ENCODE data around the gene MAN1A1.
"Not testable (repeated sequence)": the region's sequence is repeated elsewhere in the genome, so short reads cannot be mapped to it uniquely, and the experiment has no call there.

Gene MAN1A1

DNA sequence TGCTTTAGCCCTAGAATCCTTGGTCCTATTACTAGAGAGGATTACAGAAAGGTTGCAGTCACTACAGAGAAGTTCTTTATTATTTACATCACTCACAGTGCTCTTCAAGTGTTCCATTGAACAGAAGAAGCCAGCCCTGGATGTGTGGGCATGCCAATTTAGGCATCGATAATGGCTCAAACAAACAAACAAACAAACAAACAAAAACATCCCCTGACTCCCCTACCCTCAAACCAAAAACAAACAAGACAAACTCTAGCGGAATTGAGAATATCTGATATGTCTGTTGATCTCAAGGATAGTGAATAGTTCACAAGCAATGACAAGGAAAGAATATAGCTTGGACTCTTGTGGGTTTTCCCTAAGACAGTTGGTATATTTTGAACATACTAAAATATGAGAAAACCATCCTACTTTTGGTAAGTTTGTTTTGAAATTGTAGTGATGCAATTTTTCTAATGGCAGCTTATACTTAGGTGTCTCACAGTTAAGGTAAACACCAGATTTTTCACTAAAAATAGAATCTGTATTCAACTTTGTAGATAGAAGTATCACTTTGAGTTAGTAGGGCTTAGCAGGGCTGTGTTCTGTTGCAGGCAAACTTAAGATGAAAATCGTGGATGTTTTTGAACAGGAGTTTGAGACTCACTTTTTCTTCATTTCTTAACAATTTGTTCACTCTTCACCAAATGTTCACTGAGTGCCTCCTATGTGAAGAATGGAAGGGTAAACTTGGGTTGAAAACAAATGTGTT is 178.3 kb downstream of the MAN1A1 start:
- no peak for DNase-seq (ENCODE audit: low spot score)

GRCh38 chr6:119170447-119171087 is 179.0 kb downstream of the MAN1A1 start:
- DNase-seq (ENCODE audit: low spot score), result no peak

DNA sequence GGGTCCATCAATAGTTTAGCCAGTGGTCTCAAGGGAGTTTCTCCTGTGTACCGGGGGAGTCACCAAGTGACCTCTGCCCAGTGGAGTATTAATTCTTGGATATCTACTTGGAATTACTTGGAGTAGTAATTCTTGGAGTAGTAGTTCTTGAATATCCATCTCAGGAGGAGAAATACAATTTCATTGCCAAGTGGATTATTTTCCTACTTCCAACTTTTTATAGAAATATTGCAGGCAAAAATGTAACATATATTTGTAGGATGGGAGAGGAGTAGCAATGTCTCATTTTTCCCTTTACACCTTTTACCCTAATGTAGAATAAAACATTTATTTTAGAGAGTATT is 179.5 kb downstream of the MAN1A1 start:
- no peak for DNase-seq (ENCODE audit: low spot score)

DNA sequence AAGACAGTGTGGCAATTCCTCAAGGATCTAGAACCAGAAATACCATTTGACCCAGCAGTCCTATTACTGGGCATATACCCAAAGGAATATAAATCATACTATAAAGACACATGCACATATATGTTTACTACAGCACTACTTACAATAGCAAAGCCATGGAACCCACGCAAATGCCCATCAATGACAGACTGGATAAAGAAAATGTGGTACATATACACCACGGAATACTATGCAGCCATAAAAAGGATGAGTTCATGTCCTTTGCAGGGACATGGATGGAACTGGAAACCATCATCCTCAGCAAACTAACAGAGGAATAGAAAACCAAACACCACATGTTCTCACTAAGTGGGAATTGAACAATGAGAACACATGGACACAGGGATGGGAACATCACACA is 180.2 kb downstream of the MAN1A1 start:
- not testable (repeated sequence) for DNase-seq (ENCODE audit: low spot score)

DNA sequence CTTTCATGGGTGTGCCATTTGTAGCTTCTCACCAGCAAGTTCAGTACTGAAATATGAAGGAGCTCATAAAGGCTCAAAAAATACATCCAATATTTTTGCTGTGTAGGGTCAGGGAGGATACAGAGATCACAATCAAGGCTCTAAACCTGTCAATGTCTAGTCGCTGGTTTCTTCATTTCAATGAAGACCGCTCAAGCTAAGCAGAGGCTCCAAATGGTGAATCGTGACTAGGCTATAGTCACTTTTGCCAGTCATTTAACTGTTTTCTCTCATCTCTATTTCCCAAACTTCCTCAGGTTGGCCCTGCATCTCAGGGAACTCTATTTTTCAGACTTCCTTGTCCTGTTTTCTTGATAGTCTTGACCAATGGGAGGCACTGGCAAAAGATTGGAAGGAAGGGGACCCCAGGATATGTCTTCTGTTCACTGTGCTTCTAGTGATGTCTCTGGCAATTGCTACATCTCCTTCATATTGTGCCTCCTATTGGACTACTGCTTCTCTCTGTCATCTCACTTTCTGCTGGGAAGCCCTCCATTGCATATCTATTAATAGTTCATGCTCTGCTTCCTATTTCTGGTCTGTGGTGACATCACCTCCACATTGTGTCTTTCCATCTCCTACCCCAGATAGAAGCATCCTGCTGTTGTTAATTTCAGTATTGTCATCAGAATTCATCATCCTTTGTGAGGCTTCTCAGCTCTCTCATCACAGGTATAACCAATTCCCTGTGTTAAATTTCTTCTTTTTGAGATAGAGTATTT is 183.4 kb downstream of the MAN1A1 start:
- no peak for DNase-seq (ENCODE audit: low spot score)

- no peak for DNase-seq (ENCODE audit: low spot score)
Measured at GRCh38 chr6:119163006-119163405, 186.6 kb downstream of the MAN1A1 start.

DNA sequence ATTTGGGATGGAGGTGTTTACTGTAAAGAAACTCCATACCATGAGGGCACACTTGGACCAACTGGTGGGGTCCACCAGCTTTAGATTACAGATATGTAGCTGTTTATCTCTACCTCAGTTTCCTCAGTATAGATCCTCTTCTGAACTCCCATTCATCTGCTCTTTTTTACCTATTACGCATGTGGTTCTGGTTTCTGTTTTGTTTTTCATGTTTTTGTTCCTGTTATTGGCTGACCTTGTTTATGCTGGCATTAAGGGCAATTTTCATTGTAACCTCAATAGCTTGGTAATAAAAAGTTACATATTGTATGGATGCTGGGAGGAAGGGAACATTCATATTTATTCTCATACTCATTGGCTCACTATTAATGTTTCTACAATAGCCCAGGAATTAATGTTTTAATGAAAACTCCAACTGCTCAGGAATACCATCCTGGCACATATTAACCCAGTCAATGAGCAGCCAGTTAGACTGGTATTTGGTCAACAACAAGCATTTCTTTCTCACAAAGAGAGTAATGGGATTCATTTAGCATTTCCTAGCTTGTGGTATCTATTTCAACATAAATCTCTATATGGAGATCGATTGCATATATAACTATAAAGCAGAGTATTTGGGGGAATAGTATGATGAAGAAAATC is 187.3 kb downstream of the MAN1A1 start:
- no peak for DNase-seq (ENCODE audit: low spot score)

DNA sequence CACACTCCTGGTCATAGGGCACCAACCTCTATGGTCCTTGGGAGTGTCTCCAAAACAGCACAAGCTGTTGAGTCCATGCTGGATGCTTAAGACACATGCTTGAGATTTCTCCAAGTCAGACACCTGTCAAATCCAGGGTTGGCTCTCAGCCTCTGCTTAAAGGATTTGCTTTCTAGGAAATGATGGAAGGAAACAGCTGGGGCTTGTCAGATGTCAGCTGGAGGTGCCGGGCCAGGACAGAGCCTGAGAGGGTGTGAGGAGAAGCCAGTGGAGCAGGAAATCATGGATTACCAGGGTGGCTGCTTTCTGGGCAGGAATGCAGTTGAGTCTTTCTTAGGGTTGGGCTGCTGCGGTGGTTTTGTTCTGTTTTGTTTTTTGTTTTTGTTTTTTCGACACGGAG is 188.1 kb downstream of the MAN1A1 start:
- no peak for DNase-seq (ENCODE audit: low spot score)

DNA sequence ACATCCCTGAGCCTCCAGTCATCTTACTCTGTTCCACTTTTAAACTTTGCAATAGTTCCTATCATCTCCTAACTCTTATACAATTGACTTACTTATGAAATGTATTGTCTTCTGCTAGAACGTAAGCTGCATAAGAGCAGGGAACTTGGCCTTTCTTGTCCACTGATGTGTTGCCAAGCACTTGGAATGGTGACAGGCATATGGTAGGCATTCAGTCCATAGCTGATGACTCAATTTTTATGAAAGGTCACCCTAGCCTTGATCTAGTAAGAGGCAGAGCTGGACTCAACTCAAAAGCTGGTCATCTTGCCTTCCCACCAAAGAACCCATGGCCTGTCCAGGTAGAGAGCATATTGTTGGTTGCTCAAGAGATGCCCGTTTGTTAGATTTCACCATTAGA is 188.7 kb downstream of the MAN1A1 start:
- no peak for DNase-seq (ENCODE audit: low spot score)

DNA sequence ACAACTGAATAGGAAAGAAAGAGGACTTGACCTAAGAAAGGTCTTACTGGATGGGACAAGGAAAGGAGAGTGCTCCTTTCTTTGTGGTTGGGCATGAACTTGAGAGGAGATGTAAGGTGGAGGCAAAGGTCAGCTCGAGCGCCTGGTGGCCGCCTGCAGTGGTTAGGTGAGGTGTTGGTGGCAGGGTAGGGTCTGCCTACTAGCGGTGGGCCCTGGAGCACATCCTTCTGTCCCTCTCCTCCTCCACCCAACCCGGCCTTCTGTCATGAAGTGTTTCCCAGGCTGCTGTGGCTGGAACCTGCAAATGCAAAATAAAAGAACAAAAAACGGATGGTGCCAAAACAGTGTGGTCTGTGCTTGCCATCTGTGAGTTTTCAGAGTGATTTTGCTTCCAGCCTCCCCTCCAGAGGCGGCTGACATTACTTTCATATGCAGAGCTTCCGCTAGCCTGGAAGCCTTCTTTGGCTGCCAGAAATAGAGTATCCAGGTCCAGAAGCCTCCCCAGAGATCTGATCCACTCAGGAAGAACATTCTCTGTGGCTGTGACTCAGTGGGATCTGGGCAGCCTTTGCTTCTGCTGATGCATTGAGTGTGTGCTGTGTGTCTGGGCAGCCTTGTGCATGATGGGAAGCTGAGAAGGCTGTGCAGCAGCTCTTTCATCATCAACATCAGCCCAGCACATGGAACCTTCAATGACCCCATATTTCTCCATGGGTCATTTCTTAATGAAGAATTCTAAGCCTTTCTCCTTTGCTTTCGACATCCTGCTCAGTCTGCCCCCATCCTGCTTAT is 191.3 kb downstream of the MAN1A1 start:
- DNase-seq (ENCODE audit: low spot score), result peak; percentile 20

DNA sequence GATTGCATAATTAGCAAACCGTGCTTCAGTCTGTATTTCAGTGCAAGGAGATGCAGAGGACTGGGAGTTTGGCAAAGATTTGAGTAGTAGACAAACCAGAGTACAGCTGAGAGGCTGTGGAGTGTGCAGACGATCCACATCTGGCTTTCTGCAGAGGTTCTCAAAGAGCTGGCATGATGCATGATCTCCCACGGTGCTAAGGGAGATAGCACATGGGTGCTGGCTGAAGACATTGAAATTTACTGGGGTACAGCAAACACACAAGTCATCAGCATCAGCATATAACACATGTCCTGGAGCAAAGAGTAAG is 192.1 kb downstream of the MAN1A1 start:
- DNase-seq (ENCODE audit: low spot score), result no peak

DNA sequence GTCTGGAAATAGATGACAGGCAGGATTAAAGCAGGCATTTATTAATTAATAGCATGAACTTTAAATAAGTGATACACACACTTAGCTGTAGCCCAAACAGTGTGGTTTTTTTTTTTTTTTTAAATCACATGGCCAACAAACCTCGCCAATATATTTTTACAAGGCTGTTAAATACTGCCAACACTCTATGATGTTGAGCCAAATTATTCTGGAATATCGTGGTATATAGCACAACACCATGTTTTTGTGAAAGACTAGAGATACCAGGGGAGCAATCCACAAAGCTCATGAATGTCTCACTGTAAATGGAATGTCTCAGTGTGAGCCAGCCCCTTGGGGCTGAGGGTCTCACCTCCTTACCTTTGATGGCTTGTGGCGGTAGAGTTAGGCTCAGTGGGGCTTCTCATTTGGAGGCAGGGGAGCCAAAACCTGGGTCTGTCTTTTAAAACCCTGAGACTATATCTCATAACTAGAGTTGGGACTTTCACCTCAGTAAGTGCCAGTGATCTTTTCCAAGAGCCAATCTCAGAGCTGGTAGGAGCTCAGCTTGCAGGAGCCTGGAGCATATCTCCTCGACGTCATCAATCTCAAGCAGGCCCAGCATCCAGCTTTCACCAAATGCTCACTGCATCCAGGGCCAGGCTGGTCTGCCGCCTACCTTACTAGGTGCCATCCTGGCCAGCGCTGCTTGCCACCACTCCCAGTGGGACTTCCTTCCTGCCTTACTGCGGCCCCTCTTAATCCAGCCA is 192.6 kb downstream of the MAN1A1 start:
- DNase-seq (ENCODE audit: low spot score), result no peak

DNA sequence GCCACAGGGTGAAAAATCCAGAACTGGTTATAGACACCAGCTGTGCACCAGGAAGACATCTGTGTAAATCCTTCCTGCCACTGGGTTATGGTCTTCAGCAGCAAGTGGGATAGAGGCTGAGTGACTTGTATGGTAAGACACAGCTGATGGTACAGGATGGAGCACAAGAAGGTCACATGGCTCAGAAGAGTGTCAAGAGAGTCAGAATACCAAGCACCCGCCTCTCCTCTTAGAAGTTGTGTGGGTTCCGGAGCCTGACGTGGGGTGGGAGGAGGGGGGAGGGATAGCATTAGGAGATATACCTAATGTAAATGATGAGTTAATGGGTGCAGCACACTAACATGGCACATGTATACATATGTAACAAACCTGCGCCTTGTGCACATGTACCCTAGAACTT is 193.5 kb downstream of the MAN1A1 start:
- not testable (repeated sequence) for DNase-seq (ENCODE audit: low spot score)

- DNase-seq (ENCODE audit: low spot score), result no peak
Measured at GRCh38 chr6:119152187-119152586, 197.4 kb downstream of the MAN1A1 start.

GRCh38 chr6:119148825-119149525 is 200.6 kb downstream of the MAN1A1 start:
- peak; percentile 23 for DNase-seq (ENCODE audit: low spot score)

GRCh38 chr6:119148098-119148824 is 201.3 kb downstream of the MAN1A1 start:
- peak; percentile 77 for DNase-seq (ENCODE audit: low spot score)

- DNase-seq (ENCODE audit: low spot score), result peak; percentile 36
Measured at GRCh38 chr6:119147101-119148053, 202.2 kb downstream of the MAN1A1 start.

- no peak for DNase-seq (ENCODE audit: low spot score)
Measured at GRCh38 chr6:119145111-119145510, 204.4 kb downstream of the MAN1A1 start.

- DNase-seq (ENCODE audit: low spot score), result no peak
Measured at GRCh38 chr6:119142637-119143036, 206.9 kb downstream of the MAN1A1 start.
